Measurements from ENCODE around the gene BICD2. TPM values are rescaled to one million over a fixed set of nuclear protein-coding genes. Genes with fewer than 3 reads are reported as not detected.

The BICD2 gene
- total RNA-seq, 1 donor from 2014 or later, result 33.8 TPM

DNA sequence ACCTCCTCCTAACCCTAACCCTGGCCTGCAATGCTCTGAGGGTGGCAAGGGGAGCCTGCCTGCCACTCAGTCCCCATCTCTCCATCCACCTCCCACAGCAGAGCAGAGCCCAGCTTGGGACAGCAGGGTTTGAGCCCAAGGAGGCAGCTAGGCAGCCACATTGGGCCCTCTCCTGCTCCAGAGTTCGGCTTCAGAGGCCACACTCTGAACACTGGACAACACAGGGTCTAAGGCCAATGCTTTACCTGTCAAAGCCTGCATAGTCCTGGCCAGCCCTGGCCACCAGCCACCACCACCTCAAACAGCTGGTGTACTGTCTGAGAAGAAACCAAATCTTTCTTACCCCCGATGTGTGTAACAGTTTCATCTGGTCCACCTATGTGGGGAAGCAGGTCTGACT, 5.2 kb downstream of the BICD2 start:
- no peak for ATAC-seq
- intact Hi-C loops (cut with DNase I), result no loop called here

DNA sequence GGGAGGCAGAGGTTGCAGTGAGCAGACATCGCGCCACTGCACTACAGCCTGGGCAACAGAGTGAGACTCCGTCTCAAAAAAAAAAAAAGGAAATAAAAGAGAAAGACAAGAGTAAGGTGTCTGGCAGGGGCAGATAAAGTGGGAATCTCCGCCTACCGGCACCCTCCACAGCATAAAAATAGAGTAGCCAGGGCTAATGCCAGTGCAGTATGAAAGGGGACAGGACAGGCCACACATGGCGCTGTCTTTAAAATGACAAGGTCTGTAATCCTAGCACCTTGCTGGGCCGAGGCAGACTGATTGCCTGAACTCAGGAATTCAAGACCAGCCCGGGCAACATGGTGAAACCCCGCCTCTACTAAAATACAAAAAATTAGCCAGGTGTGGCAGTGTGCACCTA, 7.8 kb downstream of the BICD2 start:
- intact Hi-C loops (cut with DNase I), result no loop called here
- ATAC-seq, result no peak
- DNase-seq (ENCODE audit: missing footprints), result no peak

More for the DNA sequence above, 5.2 kb downstream of the BICD2 start:
- DNase-seq (ENCODE audit: missing footprints), result no peak

DNA sequence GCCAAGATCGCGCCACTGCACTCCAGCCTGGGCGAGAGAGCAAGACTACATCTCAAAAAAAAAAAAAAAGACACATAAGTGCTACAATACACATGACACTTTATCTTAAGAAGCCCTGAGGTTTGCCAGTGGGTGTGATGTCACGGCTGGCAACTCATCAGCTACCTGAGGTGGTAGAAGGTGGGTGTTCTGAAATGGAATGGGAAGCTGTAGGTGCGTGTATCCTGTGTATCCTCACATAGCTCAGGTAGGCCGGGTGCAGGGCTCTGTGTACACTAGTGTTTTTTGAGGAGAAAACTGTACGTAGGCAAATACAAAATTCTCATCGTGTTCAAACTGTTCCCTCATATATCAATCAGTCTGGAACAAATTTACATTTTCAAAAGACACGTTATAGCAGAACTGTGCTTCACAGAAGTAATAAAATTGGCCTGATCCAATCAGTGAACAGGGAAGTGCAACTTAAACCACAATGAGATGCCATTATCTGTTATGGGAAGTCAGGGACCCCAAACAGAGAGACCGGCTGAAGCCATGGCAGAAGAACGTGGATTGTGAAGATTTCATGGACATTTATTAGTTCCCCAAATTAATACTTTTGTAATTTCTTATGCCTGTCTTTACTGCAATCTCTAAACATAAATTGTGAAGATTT, 10.4 kb downstream of the BICD2 start:
- no peak for ATAC-seq
- intact Hi-C loops (cut with DNase I), result no loop called here
- DNase-seq (ENCODE audit: missing footprints), result no peak

DNA sequence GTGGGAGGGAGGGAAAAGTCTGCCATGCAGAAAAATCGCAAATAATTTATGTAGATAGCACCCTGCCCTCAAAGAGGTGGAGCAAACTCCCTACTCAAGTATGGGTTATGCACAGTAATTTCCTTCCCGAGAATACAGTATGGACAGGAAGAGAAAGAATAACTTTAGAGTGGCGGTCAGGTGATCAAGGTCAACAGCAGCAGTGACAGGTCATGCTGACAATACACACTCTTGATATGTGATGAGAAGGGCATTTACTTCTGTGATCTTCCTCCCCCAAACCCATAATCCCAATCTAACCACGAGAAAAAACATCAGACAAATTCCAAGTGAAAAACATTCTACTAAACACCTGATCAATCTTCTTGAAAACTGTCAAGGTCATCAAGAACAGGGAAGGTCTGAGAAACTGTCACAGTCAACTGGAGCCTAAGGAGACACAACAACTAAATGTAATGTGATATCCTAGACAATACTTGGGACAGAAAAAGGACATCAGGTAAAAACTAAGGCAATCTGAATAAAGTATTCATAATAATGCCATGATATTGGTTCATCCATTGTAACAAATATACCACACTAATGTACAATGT, 11.7 kb downstream of the BICD2 start:
- intact Hi-C loops (cut with DNase I), result no loop called here
- DNase-seq (ENCODE audit: missing footprints), result no peak
- ATAC-seq, result no peak

DNA sequence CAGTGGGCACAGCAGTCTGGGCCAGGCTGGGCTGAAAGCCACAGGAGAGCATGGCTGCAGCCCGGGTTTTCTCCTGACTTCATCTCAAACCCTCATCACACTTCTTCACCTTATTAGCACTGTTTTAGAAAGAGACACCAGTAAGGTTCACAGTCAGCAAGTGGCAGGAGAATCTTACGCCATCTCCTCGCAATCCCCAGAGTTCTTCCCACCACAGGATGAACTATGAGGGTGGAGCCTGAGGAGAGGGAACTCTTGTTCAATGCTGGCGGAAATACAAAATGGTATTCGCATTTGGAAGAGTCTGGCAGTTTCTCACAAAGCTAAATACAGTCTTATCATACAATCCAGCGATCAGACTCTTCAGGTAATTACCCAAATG, 14.7 kb downstream of the BICD2 start:
- ATAC-seq (no peak), DNase-seq (ENCODE audit: missing footprints) (no peak)
- intact Hi-C loops (cut with DNase I), result loop anchor here (5.0 kb wide), 1 partner anchor 562 kb away; no protein-coding TSS in a partner anchor

DNA sequence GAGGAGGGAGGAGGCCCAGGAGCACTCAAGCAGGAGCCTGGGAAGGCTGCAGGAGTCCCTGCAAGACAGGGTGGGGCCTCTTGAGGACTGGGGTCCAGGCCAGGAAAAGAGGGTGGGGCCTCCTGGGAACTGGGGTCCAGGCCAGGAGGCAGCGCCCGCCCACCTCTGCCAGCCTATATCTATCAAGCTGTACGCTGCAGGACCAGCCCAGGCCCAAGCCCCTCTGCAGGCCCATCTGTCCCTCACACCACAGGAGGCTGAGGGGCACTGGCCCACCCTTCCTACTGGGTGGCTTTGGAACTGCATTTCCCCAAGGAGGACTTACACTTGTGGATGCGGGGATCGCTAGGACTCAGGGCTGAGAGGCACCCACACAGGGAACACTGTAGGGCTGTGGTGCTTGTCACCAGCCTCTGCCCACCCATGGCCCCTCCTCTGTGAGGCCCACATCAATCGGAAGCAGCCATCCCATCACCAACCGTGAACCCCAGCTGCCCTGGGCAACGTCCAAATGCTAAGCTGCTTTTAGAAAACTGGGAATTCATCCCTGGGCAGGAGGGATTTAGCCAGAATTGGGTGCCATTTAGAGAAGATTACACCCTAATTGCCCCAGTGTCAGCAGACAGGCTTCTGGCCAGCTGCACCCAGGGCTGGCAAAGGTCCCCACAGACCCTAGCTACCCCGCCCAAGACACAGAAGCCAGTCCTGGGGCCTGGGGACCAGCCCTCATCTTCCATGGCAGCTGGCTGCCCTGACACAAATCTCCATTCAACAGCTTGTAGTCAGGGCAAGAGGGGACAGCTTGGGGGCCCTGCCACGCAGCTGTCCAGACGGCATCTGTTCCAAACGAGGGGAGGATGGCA, 15.3 kb downstream of the BICD2 start:
- peak; percentile 29 for ATAC-seq
- no peak for DNase-seq (ENCODE audit: missing footprints)
- intact Hi-C loops (cut with DNase I), result loop anchor here (5.0 kb wide), 1 partner anchor 563 kb away; no protein-coding TSS in a partner anchor

DNA sequence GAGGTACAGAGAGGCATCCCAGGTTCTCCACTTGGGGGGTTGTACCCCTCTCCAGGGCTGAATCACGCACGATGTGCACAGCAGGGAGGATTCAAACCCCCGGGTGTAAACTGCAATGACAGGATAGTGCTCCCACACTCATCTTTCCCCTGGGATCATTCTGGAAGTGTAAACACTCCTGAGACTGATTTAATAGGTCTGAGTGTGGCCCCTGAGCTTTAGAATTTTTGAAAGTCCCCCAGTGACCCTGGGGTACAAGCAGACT, 16.5 kb downstream of the BICD2 start:
- ATAC-seq, result no peak
- DNase-seq (ENCODE audit: missing footprints), result no peak
- intact Hi-C loops (cut with DNase I), result loop anchor here (5.0 kb wide), 1 partner anchor 564 kb away; no protein-coding TSS in a partner anchor

DNA sequence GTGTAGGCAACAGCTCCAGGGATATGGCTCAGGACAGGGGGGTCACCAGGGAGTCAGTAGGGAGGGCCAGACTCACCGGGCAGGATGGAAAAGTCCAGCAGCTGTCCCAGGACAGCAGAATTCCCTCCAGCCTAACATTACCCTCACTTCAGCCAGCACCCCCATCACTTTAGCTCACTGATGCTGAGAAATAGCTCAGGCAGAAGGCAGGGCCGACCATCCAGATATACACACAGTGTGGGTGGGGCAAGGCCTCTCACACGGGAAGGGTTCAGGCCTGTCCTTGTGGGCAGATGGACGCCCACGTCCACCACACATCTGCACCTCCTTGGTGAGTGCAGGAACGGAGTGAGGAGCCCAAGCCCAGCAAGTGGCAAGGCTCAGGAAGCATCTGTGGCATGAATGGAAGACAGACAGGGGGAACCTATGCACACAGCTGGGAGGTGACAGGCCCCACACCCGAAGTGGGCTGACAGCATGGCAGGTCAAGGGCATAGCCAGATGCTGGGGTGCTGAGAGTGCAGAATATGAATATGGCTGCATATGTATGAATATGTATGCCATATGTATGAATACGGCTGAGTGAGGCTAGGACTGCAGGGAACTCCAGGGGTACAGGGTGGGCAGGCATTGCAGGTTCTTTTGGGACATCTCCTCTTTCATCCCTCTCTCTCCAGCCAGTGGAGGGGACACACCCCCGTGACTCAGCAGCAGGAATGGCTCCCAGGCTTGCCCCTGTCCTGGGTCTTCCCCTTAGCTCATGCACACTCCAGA, 17.0 kb downstream of the BICD2 start:
- no peak for DNase-seq (ENCODE audit: missing footprints)
- peak; percentile 32 for ATAC-seq
- intact Hi-C loops (cut with DNase I), result loop anchor here (5.0 kb wide), 1 partner anchor 565 kb away; no protein-coding TSS in a partner anchor

DNA sequence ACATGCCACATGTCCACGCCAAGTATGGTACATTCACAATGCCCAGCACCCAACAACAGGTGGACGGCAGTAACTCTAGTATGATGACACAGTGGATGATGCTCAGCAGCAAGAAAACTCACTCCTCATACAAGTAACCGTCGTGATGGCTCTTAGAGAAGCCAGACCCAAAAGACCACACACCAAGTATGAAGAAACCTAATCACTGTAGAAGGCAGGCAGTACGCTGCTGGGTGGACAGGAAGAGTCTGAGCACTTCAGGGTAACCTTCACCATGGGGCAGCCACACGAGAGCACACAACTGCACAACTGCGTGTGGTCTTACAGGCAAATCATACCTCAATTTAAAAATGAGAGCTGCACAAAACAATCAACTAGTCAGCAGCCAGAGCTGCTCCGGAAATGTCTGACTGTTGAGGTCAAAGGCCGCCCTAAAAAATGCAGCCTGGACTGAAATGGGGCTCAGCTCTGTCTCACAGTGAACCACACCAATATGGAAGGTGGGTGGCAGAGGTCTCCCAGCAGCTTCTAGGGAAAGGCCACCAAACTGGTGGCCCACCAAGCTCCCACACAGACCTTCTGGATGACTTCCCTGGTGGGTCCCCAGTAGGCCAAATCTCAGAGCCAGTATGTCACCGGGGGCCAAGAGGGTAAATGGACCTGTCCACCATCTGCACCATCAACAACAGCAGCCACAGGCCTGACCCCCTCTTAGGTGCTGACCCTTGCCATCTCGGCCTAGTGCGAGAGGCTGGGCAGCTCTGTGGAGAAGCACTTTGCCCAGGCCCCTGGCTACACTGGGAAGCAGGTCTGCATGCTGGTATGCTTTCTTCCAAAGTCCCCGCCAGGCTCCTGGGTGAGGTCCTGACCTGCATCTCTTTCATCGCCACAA, 17.8 kb downstream of the BICD2 start:
- DNase-seq (ENCODE audit: missing footprints) (no peak), ATAC-seq (no peak)
- intact Hi-C loops (cut with DNase I), result loop anchor here (5.0 kb wide), 1 partner anchor 565 kb away; no protein-coding TSS in a partner anchor

DNA sequence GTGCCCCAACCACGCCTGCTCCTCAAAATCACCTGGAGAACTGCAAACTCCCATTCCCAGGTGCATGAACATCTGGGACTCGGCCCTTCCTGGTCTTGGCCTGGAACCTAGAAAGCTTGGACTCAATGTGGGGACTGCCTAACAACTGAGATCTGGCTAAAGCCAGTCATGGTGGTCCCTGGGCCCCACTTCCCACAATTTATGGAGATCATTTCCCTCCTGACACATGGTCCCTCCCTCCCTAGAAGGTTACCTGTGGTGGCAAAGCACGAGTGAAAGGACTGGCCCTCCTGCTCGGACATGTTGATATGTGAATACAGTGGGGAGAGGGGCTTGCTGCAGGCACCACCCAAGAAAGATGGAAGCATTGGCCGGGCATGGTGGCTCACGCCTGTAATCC, 18.8 kb downstream of the BICD2 start:
- ATAC-seq, result no peak
- intact Hi-C loops (cut with DNase I), result loop anchor here (5.0 kb wide), 1 partner anchor 566 kb away; no protein-coding TSS in a partner anchor
- DNase-seq (ENCODE audit: missing footprints), result no peak

DNA sequence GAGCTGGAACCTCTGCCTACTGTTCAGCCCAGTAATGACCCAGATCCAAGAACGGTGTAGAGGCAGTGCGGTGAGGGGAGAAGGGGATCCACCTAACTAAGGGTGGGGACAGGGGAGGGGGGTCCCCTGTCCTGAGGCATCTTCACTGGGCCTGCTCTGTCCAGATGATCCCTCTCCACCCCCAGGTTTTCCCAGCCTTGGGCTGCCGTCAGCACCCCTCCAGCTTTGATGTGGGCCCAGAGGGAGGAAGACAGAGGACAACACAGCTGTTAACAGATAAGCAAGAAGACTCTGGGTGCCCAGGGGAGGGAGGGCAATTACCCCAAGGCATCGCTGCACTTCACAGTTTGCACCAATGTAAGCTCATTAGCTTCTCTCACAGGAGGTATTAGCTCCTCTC, 19.3 kb downstream of the BICD2 start:
- no peak for DNase-seq (ENCODE audit: missing footprints)
- intact Hi-C loops (cut with DNase I), result loop anchor here (5.0 kb wide), 1 partner anchor 567 kb away; no protein-coding TSS in a partner anchor
- ATAC-seq, result no peak

DNA sequence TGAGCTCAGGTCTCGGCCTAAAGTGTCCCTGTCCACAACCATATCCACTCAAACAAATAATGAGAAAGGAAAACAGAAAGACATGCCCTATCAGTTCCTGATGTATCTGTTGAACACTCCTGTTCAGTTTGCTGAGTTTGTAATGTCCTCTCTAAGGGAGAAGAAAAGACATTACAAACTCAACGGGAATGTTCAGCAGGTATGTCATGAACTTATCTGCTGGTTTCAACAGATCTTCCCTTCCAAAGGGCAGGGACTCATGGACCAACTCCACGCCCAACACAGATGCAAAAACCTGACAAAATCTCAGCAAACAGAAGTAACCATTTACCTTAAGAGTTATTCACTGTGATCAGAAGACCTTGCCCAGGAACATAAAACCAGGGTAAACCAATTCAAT, 23.7 kb downstream of the BICD2 start:
- ATAC-seq (no peak), DNase-seq (ENCODE audit: missing footprints) (no peak)
- intact Hi-C loops (cut with DNase I), result no loop called here

DNA sequence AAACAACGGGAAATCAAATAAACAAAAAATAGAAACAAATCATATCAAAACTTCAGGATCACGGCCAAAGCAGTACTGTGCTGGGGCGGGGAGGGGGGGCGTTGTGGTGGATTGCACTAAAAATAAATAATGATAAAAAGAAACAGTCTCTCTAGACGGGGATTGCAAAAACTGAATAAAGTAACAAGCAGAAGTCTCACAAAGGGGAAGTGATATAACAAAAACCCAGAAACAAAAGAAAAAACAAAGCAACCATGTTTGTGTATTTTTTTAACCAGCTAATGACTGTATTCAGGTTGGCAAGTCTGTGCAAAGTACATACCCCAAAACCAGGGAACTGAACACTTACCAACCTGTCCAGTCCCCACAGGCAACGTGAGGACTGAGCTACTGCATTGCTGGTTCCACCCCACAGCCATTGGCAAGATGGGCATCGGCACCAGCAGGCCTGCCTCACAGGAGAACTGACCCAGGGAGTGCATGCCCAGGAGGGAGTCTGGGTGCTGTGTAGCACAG, 24.1 kb downstream of the BICD2 start:
- intact Hi-C loops (cut with DNase I), result no loop called here
- DNase-seq (ENCODE audit: missing footprints) (no peak), ATAC-seq (peak; percentile 26)

DNA sequence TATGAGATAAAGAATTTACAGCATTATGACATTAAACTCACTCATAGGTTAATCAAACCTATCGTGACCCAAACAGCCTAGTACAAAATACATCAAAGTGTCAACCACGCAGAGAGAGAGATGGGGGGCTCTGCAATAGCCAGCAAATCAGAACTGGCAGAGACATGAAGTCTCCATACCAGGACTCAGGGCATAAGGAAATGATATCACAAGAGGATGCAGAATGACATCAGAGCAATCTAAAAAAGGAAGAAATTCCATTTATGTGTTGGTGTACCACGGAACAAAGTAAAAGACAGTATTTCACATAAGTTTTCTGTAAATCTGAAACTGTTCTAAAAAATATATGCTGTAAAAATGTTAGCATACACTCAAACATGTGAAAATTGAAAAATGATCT, 24.6 kb downstream of the BICD2 start:
- no peak for DNase-seq (ENCODE audit: missing footprints)
- intact Hi-C loops (cut with DNase I), result no loop called here
- ATAC-seq, result no peak

DNA sequence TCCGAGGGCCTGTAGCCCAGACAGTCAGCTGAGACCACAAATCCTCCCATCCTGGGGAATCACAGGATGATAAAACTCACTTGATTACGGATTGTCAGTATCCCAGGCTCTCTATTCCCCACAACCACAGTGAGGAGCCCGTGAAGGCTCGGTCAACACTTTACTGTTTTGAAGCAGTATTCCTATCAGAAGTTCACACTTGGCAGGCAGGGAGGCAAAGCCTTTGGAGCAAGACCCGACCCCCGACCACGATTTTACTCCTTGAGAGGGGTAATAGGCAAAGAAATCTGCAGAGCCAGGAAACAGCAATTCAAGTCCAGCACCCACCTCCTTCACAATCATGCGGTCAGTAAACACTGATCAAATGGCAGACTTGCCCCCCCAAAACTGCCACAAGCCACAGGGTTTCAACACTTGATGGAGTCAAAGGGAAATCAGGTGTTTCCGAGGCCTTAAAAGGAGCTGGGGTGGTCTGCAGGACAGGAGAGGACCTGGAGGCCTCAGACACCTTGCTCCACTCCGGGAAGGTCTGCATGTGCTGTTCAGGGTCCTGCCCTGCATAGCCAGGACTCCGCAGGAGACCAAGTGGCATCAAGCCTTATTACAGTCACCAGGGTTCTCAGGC, 25.2 kb downstream of the BICD2 start:
- DNase-seq (ENCODE audit: missing footprints) (no peak), ATAC-seq (no peak)
- intact Hi-C loops (cut with DNase I), result no loop called here

DNA sequence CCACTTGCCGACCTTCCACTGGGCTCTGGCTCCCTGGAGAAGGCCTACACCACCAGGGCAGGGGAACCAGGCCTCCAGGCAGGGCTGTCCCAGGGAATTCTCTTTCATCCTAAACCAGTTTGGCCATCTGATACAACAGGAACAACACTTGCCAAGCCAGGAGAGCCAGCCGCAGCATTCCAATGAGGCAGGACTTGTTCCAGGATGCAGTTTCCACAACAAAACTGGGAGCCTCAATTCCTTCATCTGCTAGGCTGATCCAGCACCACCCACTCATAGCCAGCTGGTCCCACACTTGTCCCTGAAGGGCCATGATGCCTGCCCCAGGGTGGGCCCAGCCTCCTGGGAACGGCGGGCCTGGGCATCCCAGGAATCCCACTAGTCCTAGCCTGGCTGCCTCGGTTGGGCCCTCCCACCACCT, 26.0 kb downstream of the BICD2 start:
- ATAC-seq, result peak; percentile 43
- intact Hi-C loops (cut with DNase I), result no loop called here
- no peak for DNase-seq (ENCODE audit: missing footprints)

DNA sequence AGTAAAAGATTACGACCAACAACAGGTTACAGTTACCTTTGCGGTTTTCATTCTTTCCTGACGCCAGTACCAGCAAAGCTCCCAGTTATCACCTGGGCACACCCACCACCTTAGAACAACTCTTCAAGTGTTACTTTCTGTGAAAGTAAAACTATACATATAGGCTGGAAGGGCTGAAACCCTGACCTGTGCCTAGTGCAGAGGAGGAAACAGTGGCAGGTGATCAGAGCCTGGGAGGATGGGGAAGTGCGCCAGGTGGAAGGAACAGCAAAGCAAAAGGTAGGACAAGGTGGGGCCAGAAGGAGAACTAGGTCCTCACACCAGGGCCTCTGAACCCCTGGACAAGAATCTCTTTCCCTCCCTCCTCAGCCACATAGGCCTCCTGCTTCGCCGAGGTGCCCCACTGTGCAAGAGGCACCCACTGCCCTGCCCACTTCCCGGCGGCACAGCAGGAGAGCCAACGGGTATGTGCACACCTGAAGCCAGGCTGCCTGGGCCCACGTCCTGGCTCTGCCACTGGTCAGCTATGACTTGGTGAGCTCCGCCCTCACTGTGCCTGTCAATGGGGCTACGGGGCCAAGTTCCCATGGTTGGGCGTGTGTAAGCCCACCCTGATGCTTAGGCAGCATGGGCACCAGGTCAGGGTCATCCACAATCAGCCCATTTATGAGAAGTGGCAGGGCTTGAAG, 26.9 kb downstream of the BICD2 start:
- intact Hi-C loops (cut with DNase I), result no loop called here
- ATAC-seq, result no peak
- DNase-seq (ENCODE audit: missing footprints), result no peak

Measured in Right ventricle myocardium inferior (tissue), 1 donor.